IMR-90 (cell line): ENCODE measurements around the gene STK17B. TPM values are rescaled to one million over a fixed set of nuclear protein-coding genes. Genes with fewer than 3 reads are reported as not detected.

Experiments
- ATAC-seq: fragments of 200-7000 bp; cut with Tn5 transposase; 2 replicates; pipeline ENCODE4 v1.9.1; 2020; ENCODE audit warnings: low read depth, mild to moderate bottlenecking, moderate library complexity
- BruUV-seq: library from RNA; stranded (reverse); fragments of 400-500 nt; replicated peaks from 2 replicates; lab custom pipeline; 2021; lab: Mats Ljungman, UMichigan
- CTCF ChIA-PET: fragments of 300-600 bp; formaldehyde crosslinking; extraction: SDS; loops from one replicate; lab custom pipeline; 2021; ENCODE audit warnings: antibody characterized with exemption; lab: Yijun Ruan, JAX
- POLR2A ChIA-PET: fragments of 300-600 bp; sonication (Branson Sonifier 250); formaldehyde crosslinking; loops from one replicate; lab custom pipeline; 2022; ENCODE audit warnings: antibody characterized with exemption; ENCODE audit not compliant: unreplicated experiment; lab: Charles Lee
- DNase-seq: peaks from one replicate; pipeline ENCODE4 v3.0.0; 2013
- H2AFZ ChIP-seq: replicated peaks from 2 replicates; pipeline ENCODE3; 2013; ENCODE audit warnings: low read length, mild to moderate bottlenecking; ENCODE audit not compliant: poor library complexity
- H2AK5ac ChIP-seq: 2 replicates; pipeline ENCODE4 v1.6.1; 2013; ENCODE audit warnings: low read depth, low read length, inconsistent platforms
- H2AK9ac ChIP-seq: replicated peaks from 2 replicates; pipeline ENCODE3; 2013; ENCODE audit warnings: mild to moderate bottlenecking, low read depth, low read length, moderate library complexity; ENCODE audit not compliant: poor library complexity
- H2BK120ac ChIP-seq: 2 replicates; pipeline ENCODE4 v1.6.1; 2013; ENCODE audit warnings: low read depth, low read length, inconsistent platforms
- H2BK15ac ChIP-seq: 3 replicates; pipeline ENCODE4 v1.6.1; 2013; ENCODE audit warnings: low read depth, low read length, inconsistent platforms
- H2BK20ac ChIP-seq: 2 replicates; pipeline ENCODE4 v1.6.1; 2013; ENCODE audit warnings: low read depth, mild to moderate bottlenecking, inconsistent platforms, low read length, moderate library complexity
- H2BK5ac ChIP-seq: 2 replicates; pipeline ENCODE4 v1.6.1; 2013; ENCODE audit warnings: mild to moderate bottlenecking, low read depth, low read length, inconsistent platforms; ENCODE audit not compliant: poor library complexity, severe bottlenecking
- H3K14ac ChIP-seq: replicated peaks from 2 replicates; pipeline ENCODE4 v1.6.1; 2013; ENCODE audit warnings: low read depth, low read length, inconsistent platforms
- H3K18ac ChIP-seq: 2 replicates; pipeline ENCODE4 v1.6.1; 2013; ENCODE audit warnings: low read depth, low read length, control low read depth
- H3K23ac ChIP-seq: 2 replicates; pipeline ENCODE4 v1.6.1; 2013; ENCODE audit warnings: low read depth, low read length, inconsistent platforms
- H3K27ac ChIP-seq: 2 replicates; pipeline ENCODE4 v1.5.1; 2013; ENCODE audit warnings: mild to moderate bottlenecking, control low read depth, low read length; ENCODE audit not compliant: insufficient read depth
- H3K27me3 ChIP-seq: 2 replicates; pipeline ENCODE4 v1.6.1; 2013; ENCODE audit warnings: low read length; ENCODE audit not compliant: control insufficient read depth, insufficient read depth
- H3K36me3 ChIP-seq: 2 replicates; pipeline ENCODE4 v1.6.1; 2013; ENCODE audit warnings: low read length, mixed read lengths; ENCODE audit not compliant: control insufficient read depth, insufficient read depth
- H3K4ac ChIP-seq: 2 replicates; pipeline ENCODE4 v1.6.1; 2013; ENCODE audit warnings: low read depth, low read length, inconsistent platforms
- H3K4me1 ChIP-seq: 2 replicates; pipeline ENCODE4 v1.6.1; 2013; ENCODE audit warnings: low read length, mixed read lengths; ENCODE audit not compliant: control insufficient read depth, insufficient read depth
- H3K4me2 ChIP-seq: 2 replicates; pipeline ENCODE4 v1.6.1; 2013; ENCODE audit warnings: low read depth, mild to moderate bottlenecking, control low read depth, low read length, moderate library complexity
- H3K4me3 ChIP-seq: 2 replicates; pipeline ENCODE4 v1.5.1; 2013; ENCODE audit warnings: low read depth, mild to moderate bottlenecking, control low read depth, low read length, moderate library complexity; ENCODE audit not compliant: insufficient read depth
- H3K56ac ChIP-seq: 2 replicates; pipeline ENCODE4 v1.6.1; 2013; ENCODE audit warnings: low read length, inconsistent platforms; ENCODE audit not compliant: insufficient read depth; ENCODE audit errors: extremely low read depth
- H3K79me1 ChIP-seq, 2 experiments: 2 replicates each; pipeline ENCODE4 v1.6.1; 2013; ENCODE audit warnings: low read length in 2 of 2, inconsistent platforms in 1 of 2, low read depth in 1 of 2
- H3K9ac ChIP-seq: 2 replicates; pipeline ENCODE4 v1.6.1; 2013; ENCODE audit warnings: low read depth, low read length, control low read depth
- H3K9me1 ChIP-seq: 2 replicates; pipeline ENCODE4 v1.6.1; 2013; ENCODE audit warnings: low read length, inconsistent platforms; ENCODE audit not compliant: insufficient read depth
- H3K9me3 ChIP-seq: 2 replicates; pipeline ENCODE4 v1.6.1; 2013; ENCODE audit warnings: low read length; ENCODE audit not compliant: control insufficient read depth, insufficient read depth
- H4K20me1 ChIP-seq: 2 replicates; pipeline ENCODE4 v1.6.1; 2013; ENCODE audit warnings: low read length, inconsistent platforms; ENCODE audit not compliant: insufficient read depth
- H4K5ac ChIP-seq: 2 replicates; pipeline ENCODE4 v1.6.1; 2013; ENCODE audit warnings: mild to moderate bottlenecking, low read depth, low read length, control low read depth
- H4K8ac ChIP-seq, 2 experiments: 2 replicates each; pipeline ENCODE4 v1.6.1; 2013; ENCODE audit warnings: low read depth in 2 of 2, low read length in 2 of 2, control low read depth in 1 of 2, inconsistent platforms in 1 of 2
- H4K91ac ChIP-seq: 2 replicates; pipeline ENCODE4 v1.6.1; 2013; ENCODE audit warnings: low read depth, low read length, inconsistent platforms; ENCODE audit not compliant: insufficient read depth
- CHD1 ChIP-seq: IDR thresholded peaks from 2 replicates; pipeline ENCODE4 v1.6.1; 2012; ENCODE audit warnings: low read depth, low read length, improper control_type of control experiment
- ELK1 ChIP-seq: fragments of 150-350 bp; IDR thresholded peaks from 2 replicates; pipeline ENCODE4 v1.6.1; 2016; ENCODE audit warnings: low read depth, mild to moderate bottlenecking, low read length, moderate library complexity, borderline replicate concordance
- MXI1 ChIP-seq: IDR thresholded peaks from 2 replicates; pipeline ENCODE4 v1.6.1; 2012; ENCODE audit warnings: low read depth, mild to moderate bottlenecking, low read length, moderate library complexity, borderline replicate concordance
- RFX5 ChIP-seq: IDR thresholded peaks from 2 replicates; pipeline ENCODE4 v1.8.0; 2012; ENCODE audit warnings: low read depth, mild to moderate bottlenecking, low read length, moderate library complexity
- USF2 ChIP-seq: fragments of 150-350 bp; IDR thresholded peaks from 2 replicates; pipeline ENCODE4 v1.6.1; 2017; ENCODE audit warnings: mild to moderate bottlenecking, antibody characterized with exemption, low read length, low read depth
- dilution Hi-C: fragments of 300-500 bp; cut with HindIII; formaldehyde crosslinking; loops from one replicate; pipeline ENCODE4 v1.14.3; 2018; ENCODE audit warnings: low sequenced_read_pairs; ENCODE audit not compliant: unreplicated experiment
- in situ Hi-C: fragments of 300-500 bp; cut with MboI; formaldehyde crosslinking; loops from 3 replicates; pipeline ENCODE4 v1.14.3; 2019; ENCODE audit warnings: low sequenced_read_pairs, inconsistent platforms, mixed read lengths
- intact Hi-C: fragments of 100-400 bp; cut with micrococcal nuclease; formaldehyde crosslinking; loops from 2 replicates; pipeline ENCODE4 v1.10.0; 2022
- polyA plus RNA-seq, 3 experiments: library from polyadenylated mRNA; depleted of rRNA; stranded (reverse); fragments of >200 nt; gene quantifications; 2 replicates each; pipeline ENCODE4 v1.2.3, GENCODE V29; 2012; ENCODE audit warnings: low replicate concordance in 1 of 3
- total RNA-seq: library from RNA; depleted of rRNA; stranded (reverse); fragments of >200 nt; gene quantifications from 2 replicates; pipeline ENCODE4 v1.2.3, GENCODE V29; 2012

The STK17B gene
- total and polyA plus RNA-seq, 2 of the 4 experiments (the other 2 are of a cell fraction) = 7.5 to 48.9 TPM

GRCh38 chr2:196140213-196140612 lies 31.2 kb downstream of the STK17B start:
- no peak overlapping the region for H2BK15ac ChIP-seq
- dilution Hi-C loops = no loop called here
- no TSS peak for BruUV-seq
- H3K4me1 ChIP-seq = peaks cover 1% of the 10 kb centered on the region
- intact Hi-C loops = no loop called here
- no peak overlapping the region for H4K5ac ChIP-seq
- H3K27me3 ChIP-seq = no peaks in the 10 kb centered on the region
- H3K14ac ChIP-seq = no peak overlapping the region
- no peak overlapping the region for H2AK5ac ChIP-seq
- in situ Hi-C loops = no loop called here
- H3K9me1 ChIP-seq = no peaks in the 10 kb centered on the region
- no peak overlapping the region for H3K23ac ChIP-seq
- no peak overlapping the region for H2BK5ac ChIP-seq
- no peak overlapping the region for H2BK120ac ChIP-seq
- H4K8ac ChIP-seq = no peak overlapping the region
- H2AK9ac ChIP-seq = no peak overlapping the region
- H3K4ac ChIP-seq = no peak overlapping the region
- H3K9ac ChIP-seq = no peak overlapping the region
- H3K18ac ChIP-seq = no peak overlapping the region
- H3K79me1 ChIP-seq = peaks cover 3 to 30% of the 10 kb centered on the region in 2 experiments
- POLR2A ChIA-PET = interaction anchor here (0.6 kb wide), 1 partner anchor 136 kb away, joined by 5 read pairs; no protein-coding TSS in a partner anchor
- peaks cover 32% of the 10 kb centered on the region for H3K36me3 ChIP-seq
- no peak overlapping the region for H3K56ac ChIP-seq
- CTCF ChIA-PET = no interaction called here
- H3K9me3 ChIP-seq = no peaks in the 10 kb centered on the region
- no peak overlapping the region for H3K4me3 ChIP-seq
- DNase-seq = no peak
- H4K20me1 ChIP-seq = no peaks in the 10 kb centered on the region
- H3K27ac ChIP-seq = no peak overlapping the region
- H2BK20ac ChIP-seq = no peak overlapping the region
- no peak overlapping the region for H2AFZ ChIP-seq
- H4K91ac ChIP-seq = no peak overlapping the region
- no peak for TF ChIP-seq ELK1
- no peak for TF ChIP-seq MXI1
- no peak for TF ChIP-seq RFX5
- no peak for TF ChIP-seq USF2
- TF ChIP-seq CHD1 = no peak
- H3K4me2 ChIP-seq = no peak overlapping the region
- no peak for ATAC-seq
